Stomach smooth muscle (tissue), 2 donors: ENCODE results near the gene VWC2L.

Experiments used
- H3K27ac ChIP-seq: one replicate; pipeline ENCODE4 v1.7.0; 2013; ENCODE audit warnings: mild to moderate bottlenecking, low read length, inconsistent platforms
- H3K27me3 ChIP-seq, 2 donors: one replicate each; pipeline ENCODE4 v1.7.0; 2013; ENCODE audit warnings: low read length in 2 of 2; ENCODE audit not compliant: insufficient read depth in 2 of 2, control insufficient read depth in 1 of 2
- H3K36me3 ChIP-seq, 2 donors: one replicate each; pipeline ENCODE4 v1.7.0; 2013; ENCODE audit warnings: low read length in 2 of 2; ENCODE audit not compliant: control insufficient read depth in 2 of 2, insufficient read depth in 2 of 2
- H3K4me1 ChIP-seq: one replicate; pipeline ENCODE4 v1.7.0; 2013; ENCODE audit warnings: low read length; ENCODE audit not compliant: control insufficient read depth, insufficient read depth
- H3K4me3 ChIP-seq, 2 donors: one replicate each; pipeline ENCODE4 v1.7.0; 2013; ENCODE audit warnings: low read length in 2 of 2
- H3K9ac ChIP-seq, 2 donors: one replicate each; pipeline ENCODE4 v1.7.0; 2013; ENCODE audit warnings: low read length in 2 of 2, mild to moderate bottlenecking in 1 of 2
- H3K9me3 ChIP-seq, 2 donors: one replicate each; pipeline ENCODE4 v1.7.0; 2013; ENCODE audit warnings: low read length in 2 of 2; ENCODE audit not compliant: control insufficient read depth in 2 of 2
- donor health status: healthy.
- donor health status: Pancreatic carcinoma.

The VWC2L gene

DNA sequence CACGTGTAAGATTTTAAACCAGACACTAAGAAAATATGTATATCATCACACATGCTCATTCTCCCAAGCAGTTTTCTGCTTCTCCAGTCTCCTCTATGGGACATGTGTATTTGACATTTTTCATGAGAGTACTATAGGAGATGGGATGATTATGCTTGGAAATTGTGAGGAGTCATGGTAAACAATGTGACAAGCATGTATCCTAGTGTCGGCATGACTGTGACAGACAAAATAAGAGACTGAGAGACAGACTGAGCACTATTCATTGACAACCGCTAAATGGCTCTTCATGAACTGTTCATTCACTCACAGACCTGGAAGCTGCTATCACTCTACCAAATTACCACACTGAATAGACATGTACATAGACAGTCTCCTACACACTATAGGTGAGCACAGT lies 127.1 kb downstream of the VWC2L start:
- no peaks in the 10 kb centered on the region for H3K9me3 ChIP-seq
- H3K9ac ChIP-seq: no peak overlapping the region
- peaks cover 10% of the 10 kb centered on the region for H3K4me1 ChIP-seq
- H3K4me3 ChIP-seq: no peak overlapping the region
- H3K27ac ChIP-seq: no peak overlapping the region
- H3K27me3 ChIP-seq: no peaks in the 10 kb centered on the region
- H3K36me3 ChIP-seq: no peaks in the 10 kb centered on the region

DNA sequence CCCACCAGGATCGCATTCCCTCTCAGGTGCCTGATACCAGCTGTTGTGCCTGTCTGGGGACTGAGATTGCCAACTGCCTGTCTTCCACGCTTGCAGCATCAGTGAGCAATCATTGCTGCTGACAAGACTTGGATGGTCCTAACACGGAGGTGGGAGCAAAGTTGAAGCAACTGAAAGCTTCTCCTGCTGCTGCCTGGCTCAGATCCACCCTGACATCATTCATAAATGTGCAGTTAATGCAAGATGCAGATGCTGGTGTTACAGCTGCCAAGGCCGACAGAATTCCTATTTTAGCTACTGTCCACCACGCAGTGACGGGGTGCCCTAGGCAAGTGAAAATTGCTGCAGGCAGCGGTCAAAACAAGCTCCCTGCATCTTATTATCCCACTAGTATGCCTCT lies 131.4 kb downstream of the VWC2L start:
- Histone ChIP-seq H3K4me1 (peaks cover 10% of the 10 kb centered on the region), H3K27ac (no peak overlapping the region), H3K36me3 (no peaks in the 10 kb centered on the region), H3K9ac (no peak overlapping the region), H3K4me3 (peak overlapping the region in 1 of 2 donors; percentile 1), H3K9me3 (no peaks in the 10 kb centered on the region), H3K27me3 (no peaks in the 10 kb centered on the region)

DNA sequence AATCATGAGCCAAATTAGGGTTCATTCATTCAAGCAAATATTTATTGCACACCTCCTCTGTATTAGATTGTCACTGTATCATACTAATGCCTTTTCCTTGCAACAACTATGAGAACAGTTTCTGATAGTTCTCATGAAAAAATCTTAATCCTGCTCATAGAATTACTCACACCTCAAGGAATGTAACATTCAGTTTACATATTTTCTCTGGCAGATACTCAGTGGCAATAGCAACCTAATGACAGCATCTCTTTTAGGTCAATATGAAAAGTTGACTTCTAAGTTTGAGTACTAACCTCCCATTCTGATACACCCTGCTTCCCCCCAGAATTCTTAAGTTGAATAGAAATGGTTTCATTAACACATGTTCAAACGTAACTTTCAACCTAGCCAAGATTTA lies 132.0 kb downstream of the VWC2L start:
- Histone ChIP-seq H3K9me3 (no peaks in the 10 kb centered on the region), H3K9ac (no peak overlapping the region), H3K36me3 (no peaks in the 10 kb centered on the region), H3K27me3 (no peaks in the 10 kb centered on the region), H3K4me1 (peaks cover 10% of the 10 kb centered on the region), H3K27ac (no peak overlapping the region), H3K4me3 (no peak overlapping the region)

DNA sequence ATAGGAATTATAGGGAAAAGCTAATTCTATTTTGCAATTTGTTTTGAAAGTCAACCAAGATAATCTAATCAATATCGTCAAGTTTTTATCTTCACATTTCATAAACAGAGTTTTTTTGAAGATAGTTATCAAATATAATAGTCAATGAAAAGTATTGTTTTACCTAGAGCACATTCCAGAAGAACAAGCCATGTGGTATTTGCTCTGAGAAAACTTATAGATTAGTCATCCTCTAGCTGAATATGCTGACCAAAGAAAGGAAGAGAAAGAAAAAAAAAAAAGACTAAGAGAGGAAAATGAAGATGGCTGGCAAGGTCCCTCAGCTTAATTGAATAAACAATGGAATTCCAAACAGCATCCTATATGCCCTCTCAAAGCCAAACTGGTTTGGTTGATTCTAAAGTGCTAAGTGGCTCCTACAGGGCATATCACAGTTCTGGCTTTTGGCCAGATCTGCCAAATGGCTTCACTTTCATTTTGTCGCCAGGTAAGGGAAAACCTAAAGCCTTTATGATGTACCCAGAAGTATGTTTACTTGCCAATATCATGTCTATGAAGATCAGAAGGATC lies 132.6 kb downstream of the VWC2L start:
- Histone ChIP-seq H3K9ac (no peak overlapping the region), H3K27me3 (no peaks in the 10 kb centered on the region), H3K4me3 (no peak overlapping the region), H3K27ac (no peak overlapping the region), H3K9me3 (no peaks in the 10 kb centered on the region), H3K4me1 (peaks cover 10% of the 10 kb centered on the region), H3K36me3 (no peaks in the 10 kb centered on the region)

DNA sequence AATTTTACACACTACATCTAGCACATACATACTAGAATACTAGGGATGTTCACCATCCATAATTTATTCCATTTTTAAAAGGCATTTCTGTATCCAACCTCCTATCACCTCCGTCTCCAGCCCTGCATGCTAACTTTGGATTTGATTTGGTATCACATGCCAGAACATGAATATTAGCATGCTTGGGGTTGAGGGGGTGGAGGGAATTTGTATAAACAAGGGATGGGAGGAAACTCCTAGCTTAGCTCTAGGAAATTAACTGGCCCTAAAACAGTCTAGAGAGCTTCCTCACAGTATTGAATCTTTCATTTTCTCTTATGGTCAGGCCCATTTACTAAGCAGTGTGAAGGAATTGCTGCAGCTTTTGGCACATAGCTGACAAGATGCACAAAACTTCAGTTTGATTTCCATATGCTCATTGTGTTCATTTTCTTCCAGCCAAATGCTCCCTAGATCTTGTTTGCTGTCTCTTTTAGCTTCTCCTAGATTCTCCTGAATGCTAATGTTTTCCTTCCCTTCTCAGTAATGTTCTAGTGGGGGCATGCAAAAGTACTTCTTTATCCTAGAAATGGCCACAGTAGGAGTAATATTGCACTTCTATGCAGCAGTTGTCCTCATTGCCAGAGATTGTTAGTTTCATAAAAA lies 135.2 kb downstream of the VWC2L start:
- no peaks in the 10 kb centered on the region for H3K27me3 ChIP-seq
- no peaks in the 10 kb centered on the region for H3K36me3 ChIP-seq
- H3K4me3 ChIP-seq: no peak overlapping the region
- no peak overlapping the region for H3K27ac ChIP-seq
- no peaks in the 10 kb centered on the region for H3K9me3 ChIP-seq
- H3K9ac ChIP-seq: no peak overlapping the region
- peaks cover 10% of the 10 kb centered on the region for H3K4me1 ChIP-seq

DNA sequence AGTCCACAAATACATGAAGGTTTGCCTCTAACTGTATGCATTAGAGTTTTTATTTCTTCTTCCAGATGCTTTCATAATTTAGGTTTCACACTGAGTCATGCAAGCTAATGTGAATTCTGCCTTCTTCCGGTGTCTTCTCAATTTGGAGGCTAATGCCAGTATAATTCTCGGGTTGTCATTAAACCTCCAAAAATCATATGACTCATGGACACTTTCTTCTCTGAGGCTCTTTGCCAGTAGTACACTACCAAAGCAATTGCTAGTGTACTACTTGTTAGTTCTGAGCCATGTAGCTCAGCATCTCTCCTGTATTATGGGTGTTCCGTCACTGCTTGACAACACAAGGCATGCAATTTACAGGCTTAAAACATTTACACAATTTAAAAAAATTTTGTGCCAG lies 137.1 kb downstream of the VWC2L start:
- Histone ChIP-seq H3K9me3 (no peaks in the 10 kb centered on the region), H3K27me3 (no peaks in the 10 kb centered on the region), H3K4me3 (peak overlapping the region in 1 of 2 donors; percentile 16), H3K9ac (no peak overlapping the region), H3K27ac (no peak overlapping the region), H3K36me3 (no peaks in the 10 kb centered on the region), H3K4me1 (no peaks in the 10 kb centered on the region)

DNA sequence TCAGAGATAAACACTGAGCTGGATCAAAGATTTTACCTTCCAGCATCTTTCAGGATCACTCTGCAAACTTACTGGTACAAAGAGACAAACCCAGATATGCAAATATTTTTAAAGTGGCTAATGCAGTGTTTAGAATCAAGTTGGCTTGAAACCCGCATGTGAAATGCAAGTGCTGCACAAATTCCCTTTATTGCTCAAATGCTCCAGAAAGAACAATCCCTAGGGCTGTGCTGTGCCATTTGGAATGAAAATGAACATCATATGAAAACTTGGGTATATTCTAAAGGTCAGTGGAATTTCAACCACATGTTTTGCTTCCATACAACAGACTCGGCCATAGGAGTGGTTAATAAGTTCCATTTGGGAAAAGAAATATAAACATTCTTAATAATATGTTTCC lies 139.1 kb downstream of the VWC2L start:
- no peaks in the 10 kb centered on the region for H3K36me3 ChIP-seq
- H3K27me3 ChIP-seq: no peaks in the 10 kb centered on the region
- no peak overlapping the region for H3K27ac ChIP-seq
- H3K4me3 ChIP-seq: no peak overlapping the region
- H3K9ac ChIP-seq: no peak overlapping the region
- no peaks in the 10 kb centered on the region for H3K9me3 ChIP-seq
- no peaks in the 10 kb centered on the region for H3K4me1 ChIP-seq

DNA sequence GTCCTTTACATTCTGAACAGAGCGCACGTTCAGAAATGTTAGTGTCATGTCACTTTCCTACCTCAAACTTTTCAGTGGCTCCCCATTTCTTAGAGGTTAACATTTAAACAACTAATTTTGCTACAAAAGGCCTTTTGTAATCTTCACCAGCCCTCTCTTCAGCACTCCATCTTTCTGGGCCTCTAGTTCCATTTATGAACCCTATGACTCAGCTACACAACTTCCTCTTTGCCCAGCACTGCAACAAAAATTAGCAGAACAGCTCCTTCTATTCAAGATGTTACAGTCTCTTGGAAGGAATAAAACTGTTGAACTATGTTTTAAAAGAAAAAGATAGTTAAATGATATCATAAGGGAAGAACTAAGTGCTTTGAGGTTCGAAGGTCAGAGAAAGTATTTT lies 139.9 kb downstream of the VWC2L start:
- Histone ChIP-seq H3K27me3 (no peaks in the 10 kb centered on the region), H3K36me3 (no peaks in the 10 kb centered on the region), H3K27ac (no peak overlapping the region), H3K4me1 (no peaks in the 10 kb centered on the region), H3K9ac (no peak overlapping the region), H3K9me3 (no peaks in the 10 kb centered on the region), H3K4me3 (no peak overlapping the region)

DNA sequence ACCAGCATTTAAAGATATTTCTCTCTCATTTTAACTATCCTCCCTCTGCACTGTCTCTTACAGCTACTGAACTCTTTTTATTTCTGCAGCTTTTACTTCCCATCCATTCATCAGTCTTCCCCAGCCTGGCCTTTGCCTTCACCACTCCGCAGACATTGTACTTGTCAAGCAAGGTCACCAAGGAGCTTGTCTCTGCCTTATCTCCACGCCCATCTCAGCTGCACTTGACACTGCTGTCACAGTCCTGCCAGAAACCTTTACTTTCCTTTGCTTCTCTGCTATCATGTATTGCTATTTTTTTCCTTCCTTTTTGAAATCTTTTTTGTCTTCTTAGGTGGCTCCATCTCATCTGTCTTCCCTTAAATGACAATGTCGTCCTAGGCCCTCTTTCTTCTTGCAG lies 147.0 kb downstream of the VWC2L start:
- H3K27me3 ChIP-seq: no peaks in the 10 kb centered on the region
- H3K27ac ChIP-seq: no peak overlapping the region
- no peak overlapping the region for H3K4me3 ChIP-seq
- H3K9me3 ChIP-seq: no peaks in the 10 kb centered on the region
- no peak overlapping the region for H3K9ac ChIP-seq
- H3K4me1 ChIP-seq: no peaks in the 10 kb centered on the region
- no peaks in the 10 kb centered on the region for H3K36me3 ChIP-seq

DNA sequence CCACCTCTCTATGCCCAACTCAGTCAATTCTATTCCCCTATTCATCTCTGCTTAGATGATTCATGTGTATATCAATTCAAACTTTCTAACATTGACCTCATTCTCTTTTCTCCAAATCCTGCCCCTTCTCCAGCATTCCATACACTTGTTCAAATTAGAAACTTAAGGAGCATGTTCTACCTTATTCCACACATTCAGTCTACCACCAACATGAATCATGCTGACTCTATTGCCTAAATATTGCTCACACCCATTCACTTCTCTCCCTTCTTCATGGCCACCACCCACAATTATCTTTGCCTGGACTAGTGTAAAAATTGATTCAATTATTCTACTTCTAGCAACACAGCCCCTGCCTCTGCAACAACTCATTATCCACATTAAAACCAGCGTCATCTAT lies 147.5 kb downstream of the VWC2L start:
- no peak overlapping the region for H3K27ac ChIP-seq
- H3K4me1 ChIP-seq: no peaks in the 10 kb centered on the region
- H3K36me3 ChIP-seq: no peaks in the 10 kb centered on the region
- H3K9me3 ChIP-seq: no peaks in the 10 kb centered on the region
- H3K27me3 ChIP-seq: no peaks in the 10 kb centered on the region
- no peak overlapping the region for H3K9ac ChIP-seq
- H3K4me3 ChIP-seq: no peak overlapping the region

DNA sequence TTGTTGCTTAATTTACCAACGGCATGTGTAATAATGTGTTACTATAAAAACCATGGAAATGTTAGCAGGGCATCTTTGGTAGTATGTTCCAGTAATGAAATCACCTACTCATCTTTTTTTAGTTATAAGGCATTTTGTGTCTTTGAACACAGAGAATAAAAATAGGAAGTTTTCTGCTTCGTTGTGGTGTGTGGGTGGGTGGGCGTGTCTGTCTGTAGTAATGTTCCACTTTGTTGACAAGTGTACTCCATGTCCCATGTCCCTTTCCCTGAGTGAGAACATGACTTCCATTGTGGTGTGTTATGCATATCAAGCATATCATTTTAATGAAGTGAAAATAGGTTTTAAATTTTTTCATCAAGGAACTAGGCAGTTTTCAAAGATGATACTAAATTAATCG lies 149.3 kb downstream of the VWC2L start:
- Histone ChIP-seq H3K4me1 (no peaks in the 10 kb centered on the region), H3K27me3 (no peaks in the 10 kb centered on the region), H3K4me3 (no peak overlapping the region), H3K36me3 (no peaks in the 10 kb centered on the region), H3K9me3 (no peaks in the 10 kb centered on the region), H3K27ac (no peak overlapping the region), H3K9ac (no peak overlapping the region)
